ENCODE data around the gene TENM4.
"Not testable (repeated sequence)": the region's sequence is repeated elsewhere in the genome, so short reads cannot be mapped to it uniquely, and the experiment has no call there.

TENM4 gene

GRCh38 chr11:79019975-79020374 lies 420.9 kb downstream of the TENM4 start:
- no peak for DNase-seq (ENCODE audit: low spot score)

DNA sequence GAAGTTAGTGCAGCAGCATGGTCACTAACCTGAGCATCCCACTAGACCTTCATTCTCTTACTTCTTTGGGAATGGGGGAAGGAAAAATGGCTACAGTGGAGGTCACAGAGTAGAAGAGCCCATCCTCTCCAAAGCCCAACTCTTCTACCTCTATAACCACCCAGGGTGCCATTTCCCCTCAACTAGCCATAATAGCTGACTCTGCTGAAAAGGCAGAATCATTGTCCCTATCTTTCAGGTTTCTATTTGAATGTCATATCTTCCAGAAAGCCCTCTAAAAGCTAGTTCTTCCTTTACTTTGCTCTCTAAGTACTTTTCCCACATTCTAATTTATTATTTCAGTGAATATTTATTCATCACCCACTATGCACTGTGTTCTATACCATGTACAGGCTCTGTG lies 421.6 kb downstream of the TENM4 start:
- DNase-seq (ENCODE audit: low spot score) = no peak

DNA sequence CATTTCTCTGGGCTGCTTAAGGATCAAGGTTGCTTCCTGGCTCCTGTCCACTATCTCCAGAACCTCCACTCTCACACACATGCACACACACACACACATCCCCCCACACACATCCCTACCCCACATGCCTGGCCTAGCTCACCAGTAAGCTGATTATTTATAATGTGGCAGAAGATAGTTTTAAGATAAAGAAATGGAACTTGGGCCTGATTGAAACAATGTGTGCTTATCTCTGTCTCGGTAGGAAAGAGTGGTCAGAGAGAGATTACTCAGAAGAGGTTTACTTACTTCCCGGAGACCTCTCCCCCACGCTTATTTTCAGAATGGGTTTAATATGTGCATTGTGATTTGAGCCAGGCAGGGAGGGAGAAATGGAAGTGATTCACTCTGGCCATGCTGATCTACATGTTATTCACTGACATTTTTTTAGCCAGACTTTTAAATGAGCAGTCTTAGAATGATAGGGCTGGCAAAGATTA lies 422.4 kb downstream of the TENM4 start:
- no peak for DNase-seq (ENCODE audit: low spot score)

GRCh38 chr11:79017811-79018210 lies 423.0 kb downstream of the TENM4 start:
- no peak for DNase-seq (ENCODE audit: low spot score)

GRCh38 chr11:79013509-79013908 lies 427.3 kb downstream of the TENM4 start:
- DNase-seq (ENCODE audit: low spot score) = no peak

- DNase-seq (ENCODE audit: low spot score) = no peak
These were observed 429.5 kb downstream of the TENM4 start for GRCh38 chr11:79011357-79011756.

GRCh38 chr11:79007771-79008402 lies 432.9 kb downstream of the TENM4 start:
- no peak for DNase-seq (ENCODE audit: low spot score)

- no peak for DNase-seq (ENCODE audit: low spot score)
These were observed 434.0 kb downstream of the TENM4 start for GRCh38 chr11:79006854-79007253.

- DNase-seq (ENCODE audit: low spot score) = no peak
These were observed 444.8 kb downstream of the TENM4 start for GRCh38 chr11:78996007-78996406.

GRCh38 chr11:78995171-78995570 lies 445.7 kb downstream of the TENM4 start:
- no peak for DNase-seq (ENCODE audit: low spot score)

GRCh38 chr11:78993802-78994430 lies 446.9 kb downstream of the TENM4 start:
- DNase-seq (ENCODE audit: low spot score) = no peak

DNA sequence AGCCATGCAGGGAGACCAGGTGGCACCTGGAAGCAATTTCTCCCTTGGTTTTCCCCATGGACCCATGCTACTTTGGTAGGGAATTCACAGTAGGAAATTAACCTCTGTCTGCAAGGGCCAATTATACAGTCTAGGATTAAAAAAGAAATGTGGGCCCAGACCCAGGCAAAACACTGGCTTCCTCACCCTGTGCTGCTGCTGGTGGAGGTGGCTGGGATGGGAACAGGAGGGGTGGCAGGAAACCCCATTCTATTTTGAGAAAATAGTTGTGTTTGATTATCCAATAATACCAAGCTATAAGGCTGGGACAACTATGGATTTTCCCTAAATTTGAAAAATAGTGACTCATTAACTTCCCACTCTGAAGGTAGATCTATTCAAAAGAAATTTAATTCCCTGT lies 449.1 kb downstream of the TENM4 start:
- DNase-seq (ENCODE audit: low spot score) = no peak

GRCh38 chr11:78990261-78990660 lies 450.6 kb downstream of the TENM4 start:
- no peak for DNase-seq (ENCODE audit: low spot score)

DNA sequence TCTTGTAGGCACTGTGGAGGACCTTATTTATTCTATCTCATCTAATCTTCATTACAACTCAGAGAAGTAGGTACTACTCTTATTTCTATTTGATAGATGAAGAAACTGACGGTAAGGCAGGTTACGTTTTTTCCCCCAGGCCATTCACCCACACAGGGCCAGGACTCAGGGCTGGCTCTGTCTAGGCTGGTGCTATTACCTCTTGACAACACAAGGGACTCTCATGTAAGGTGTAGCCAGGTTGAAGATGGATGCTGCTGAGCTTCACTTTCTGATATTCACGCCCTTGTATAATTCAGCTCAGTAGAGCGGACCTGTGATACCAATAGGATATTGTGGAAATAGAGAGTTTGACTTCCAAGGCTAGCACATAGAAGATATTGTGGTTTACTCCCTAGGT lies 453.1 kb downstream of the TENM4 start:
- no peak for DNase-seq (ENCODE audit: low spot score)

- no peak for DNase-seq (ENCODE audit: low spot score)
These were observed 454.5 kb downstream of the TENM4 start for GRCh38 chr11:78986305-78986704.

GRCh38 chr11:78985663-78986062 lies 455.2 kb downstream of the TENM4 start:
- no peak for DNase-seq (ENCODE audit: low spot score)

DNA sequence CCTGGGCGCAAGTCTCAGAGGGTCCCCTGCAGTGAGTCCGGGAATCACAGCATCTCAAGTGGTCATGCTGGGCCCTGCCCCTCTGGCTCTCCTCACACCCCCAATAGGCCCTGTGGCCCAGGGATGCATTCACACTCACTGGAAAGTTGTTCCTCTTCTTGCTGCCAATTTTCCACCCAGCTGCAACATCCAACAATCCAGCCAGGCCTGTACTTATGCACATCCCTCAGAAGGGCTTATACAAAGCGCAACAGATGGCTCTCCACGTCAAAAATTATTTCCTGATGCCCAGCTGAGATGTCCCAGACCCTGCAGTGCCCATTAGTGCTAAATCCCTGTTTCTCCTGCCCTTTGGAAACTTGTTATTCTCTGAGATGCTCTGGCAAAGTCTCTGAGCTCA lies 458.4 kb downstream of the TENM4 start:
- DNase-seq (ENCODE audit: low spot score) = no peak

DNA sequence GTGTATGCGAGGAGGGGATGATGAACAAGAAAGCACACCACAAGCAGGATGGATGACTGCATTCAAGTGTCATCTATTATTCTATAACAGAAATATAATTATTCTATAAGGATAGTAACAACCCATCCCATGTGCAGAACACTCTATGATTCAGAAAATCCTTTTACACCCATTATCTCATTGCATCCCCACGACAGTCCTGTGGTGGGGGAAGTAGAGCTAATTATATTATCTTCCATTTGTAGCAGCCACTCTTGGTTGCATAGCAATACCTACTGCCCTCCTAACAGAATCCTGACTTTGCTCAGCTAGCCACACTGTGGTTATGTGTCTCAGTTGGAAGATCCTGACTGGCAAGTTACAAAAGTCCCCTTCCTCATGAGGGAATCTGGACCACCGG lies 459.7 kb downstream of the TENM4 start:
- DNase-seq (ENCODE audit: low spot score) = no peak

DNA sequence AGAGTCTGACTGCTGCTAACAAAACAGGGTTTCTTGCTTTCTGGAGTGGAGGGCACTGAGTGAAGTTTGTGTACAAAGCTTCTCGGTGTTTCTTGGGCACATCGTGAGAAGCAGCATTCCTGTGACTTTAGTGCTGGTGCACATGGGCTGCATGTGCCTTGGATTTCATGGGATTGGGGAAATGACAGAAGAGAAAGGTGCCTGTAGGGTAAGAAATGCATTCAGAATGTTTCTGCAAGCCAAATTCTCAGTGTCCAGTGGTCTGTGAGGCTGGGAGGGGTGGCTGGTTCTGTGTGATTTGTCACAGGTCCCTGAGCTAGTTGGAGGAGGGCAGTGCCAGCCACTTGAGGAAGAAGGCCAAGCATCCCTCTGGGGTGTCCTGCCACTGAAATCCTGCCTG lies 462.0 kb downstream of the TENM4 start:
- DNase-seq (ENCODE audit: low spot score) = no peak

GRCh38 chr11:78977848-78978247 lies 463.0 kb downstream of the TENM4 start:
- DNase-seq (ENCODE audit: low spot score) = not testable (repeated sequence)

GRCh38 chr11:78977009-78977408 lies 463.8 kb downstream of the TENM4 start:
- DNase-seq (ENCODE audit: low spot score) = no peak

GRCh38 chr11:78975081-78975480 lies 465.7 kb downstream of the TENM4 start:
- DNase-seq (ENCODE audit: low spot score) = no peak

- DNase-seq (ENCODE audit: low spot score) = no peak
These were observed 467.0 kb downstream of the TENM4 start for GRCh38 chr11:78973876-78974275.

- no peak for DNase-seq (ENCODE audit: low spot score)
These were observed 468.2 kb downstream of the TENM4 start for GRCh38 chr11:78972590-78972989.

All from CD4-positive, alpha-beta T cell treated with Interleukin-2 at 100 ng/mL for 4 hours (primary cell).